ENCODE data around the gene SH3BP5. TPM values are rescaled to one million over a fixed set of nuclear protein-coding genes. Genes with fewer than 3 reads are reported as not detected.

Gene SH3BP5
- total and polyA plus RNA-seq, 2 experiments from 2014 or later: 15.9 to 16.3 TPM

DNA sequence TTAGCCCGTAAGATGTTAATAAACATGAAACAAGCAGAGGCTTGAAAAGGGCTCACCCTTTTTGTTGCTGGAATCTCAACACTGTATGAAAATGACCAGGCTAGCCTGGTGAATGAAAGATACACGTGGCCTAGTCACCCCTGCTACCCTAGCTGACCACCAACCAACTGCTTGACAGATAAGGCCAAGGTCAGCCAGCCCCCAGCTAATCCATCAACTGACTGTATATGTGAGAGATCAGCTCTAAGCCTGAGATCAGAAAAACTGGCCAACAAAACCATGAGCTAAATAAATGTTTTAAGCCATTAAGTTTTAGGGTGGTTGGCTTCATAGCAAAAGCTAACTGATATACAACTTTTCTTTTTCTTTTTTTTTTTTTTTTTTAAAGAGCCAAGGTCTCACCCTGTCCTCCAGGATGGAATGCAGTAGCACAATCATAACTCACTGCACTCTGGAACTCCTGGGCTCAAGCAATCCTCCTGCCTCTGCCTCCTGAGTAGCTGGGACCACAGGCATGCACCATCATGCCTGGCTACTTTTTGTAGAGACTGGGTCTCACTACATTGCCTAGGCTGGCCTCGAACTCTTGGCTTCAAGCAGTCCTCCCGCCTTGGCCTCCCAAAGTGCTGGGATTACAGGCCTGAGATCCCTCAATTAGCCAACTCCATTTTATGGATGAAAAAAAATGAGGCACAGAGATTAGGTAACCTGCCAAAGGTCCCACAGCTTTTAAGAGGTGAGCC lies 34.6 kb downstream of the SH3BP5 start:
- Histone ChIP-seq H3K79me2 (peaks cover 5% of the 10 kb centered on the region), H3K27ac (no peak overlapping the region), H2AFZ (no peak overlapping the region), H4K20me1 (ENCODE audit: insufficient read depth, poor library complexity, severe bottlenecking) (no peaks in the 10 kb centered on the region), H3K4me2 (no peak overlapping the region), H3K4me3 (no peak overlapping the region), H3K9me2 (replicated peaks; ENCODE audit: insufficient read depth) (no peaks in the 10 kb centered on the region), H3K27me3 (no peaks in the 10 kb centered on the region), H3K9me3 (ENCODE audit: low read depth) (no peaks in the 10 kb centered on the region), H3K4me1 (ENCODE audit: insufficient read depth) (no peaks in the 10 kb centered on the region), H3K36me3 (replicated peaks; ENCODE audit: insufficient read depth, low read depth) (no peaks in the 10 kb centered on the region)
- WGBS (ENCODE audit: low lambda C conversion rate, missing lambda C conversion rate): 71% methylated on average over 4 of the region's 4 CpGs
- no peak for DNase-seq (ENCODE audit: low spot score)
- TF ChIP-seq EZH2 (IDR thresholded peaks at IDR 0.05; ENCODE audit: borderline replicate concordance) (no peak), EZH2phosphoT487 (IDR thresholded peaks at IDR 0.05; ENCODE audit: low read depth, severe bottlenecking, unreplicated experiment) (no peak), CTCF (IDR thresholded peaks at IDR 0.05; ENCODE audit: poor library complexity) (no peak)

GRCh38 chr3:15295506-15295905 lies 36.9 kb downstream of the SH3BP5 start:
- no peaks in the 10 kb centered on the region for H3K9me2 ChIP-seq (replicated peaks; ENCODE audit: insufficient read depth)
- no peaks in the 10 kb centered on the region for H4K20me1 ChIP-seq (ENCODE audit: insufficient read depth, poor library complexity, severe bottlenecking)
- peaks cover 12% of the 10 kb centered on the region for H3K79me2 ChIP-seq
- H3K27me3 ChIP-seq: no peaks in the 10 kb centered on the region
- H2AFZ ChIP-seq: no peak overlapping the region
- H3K4me1 ChIP-seq (ENCODE audit: insufficient read depth): no peaks in the 10 kb centered on the region
- H3K9me3 ChIP-seq (ENCODE audit: low read depth): no peaks in the 10 kb centered on the region
- H3K4me3 ChIP-seq: no peak overlapping the region
- 92% methylated on average over 6 of the region's 6 CpGs for whole genome bisulfite sequencing (ENCODE audit: low lambda C conversion rate, missing lambda C conversion rate)
- H3K36me3 ChIP-seq (replicated peaks; ENCODE audit: insufficient read depth, low read depth): no peaks in the 10 kb centered on the region
- no peak overlapping the region for H3K27ac ChIP-seq
- no peak for TF ChIP-seq EZH2phosphoT487 (IDR thresholded peaks at IDR 0.05; ENCODE audit: low read depth, severe bottlenecking, unreplicated experiment)
- no peak for TF ChIP-seq CTCF (IDR thresholded peaks at IDR 0.05; ENCODE audit: poor library complexity)
- no peak for TF ChIP-seq EZH2 (IDR thresholded peaks at IDR 0.05; ENCODE audit: borderline replicate concordance)
- no peak overlapping the region for H3K4me2 ChIP-seq
- DNase-seq (ENCODE audit: low spot score): no peak

DNA sequence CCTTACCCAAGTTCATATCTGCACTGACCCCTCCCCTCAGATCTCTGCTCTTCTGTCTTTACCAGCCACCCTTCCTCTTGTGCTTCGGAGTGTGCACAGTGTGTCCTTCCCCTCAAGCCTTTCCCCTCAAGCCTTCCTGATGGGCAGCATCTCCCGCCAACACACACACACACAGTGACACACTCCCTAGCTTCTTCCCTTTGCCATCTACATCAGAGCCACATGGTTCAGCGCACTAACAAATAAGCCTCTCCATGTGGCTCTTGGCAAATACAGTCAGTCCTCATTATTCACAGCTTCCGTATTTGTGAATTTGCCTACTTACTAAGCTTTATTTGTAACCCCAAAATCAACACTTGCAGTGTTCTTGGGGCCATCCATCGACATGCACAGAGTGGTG lies 37.5 kb downstream of the SH3BP5 start:
- WGBS (ENCODE audit: low lambda C conversion rate, missing lambda C conversion rate): 97% methylated on average over 5 of the region's 5 CpGs
- Histone ChIP-seq H3K36me3 (replicated peaks; ENCODE audit: insufficient read depth, low read depth) (no peaks in the 10 kb centered on the region), H3K27ac (no peak overlapping the region), H3K4me2 (no peak overlapping the region), H3K27me3 (no peaks in the 10 kb centered on the region), H4K20me1 (ENCODE audit: insufficient read depth, poor library complexity, severe bottlenecking) (no peaks in the 10 kb centered on the region), H3K9me2 (replicated peaks; ENCODE audit: insufficient read depth) (no peaks in the 10 kb centered on the region), H3K79me2 (peaks cover 14% of the 10 kb centered on the region), H3K4me1 (ENCODE audit: insufficient read depth) (no peaks in the 10 kb centered on the region), H2AFZ (no peak overlapping the region), H3K9me3 (ENCODE audit: low read depth) (no peaks in the 10 kb centered on the region), H3K4me3 (no peak overlapping the region)
- no peak for DNase-seq (ENCODE audit: low spot score)
- TF ChIP-seq CTCF (IDR thresholded peaks at IDR 0.05; ENCODE audit: poor library complexity) (no peak), EZH2phosphoT487 (IDR thresholded peaks at IDR 0.05; ENCODE audit: low read depth, severe bottlenecking, unreplicated experiment) (no peak), EZH2 (IDR thresholded peaks at IDR 0.05; ENCODE audit: borderline replicate concordance) (no peak)

Measured in hepatocyte (in vitro differentiated cells).